ENCODE measurements around the gene DNAAF5.

Gene DNAAF5

GRCh38 chr7:816300-816750 lies 89.8 kb downstream of the DNAAF5 start:
- peaks cover 61 to 85% (median 80%) of the 10 kb centered on the region in 10 experiments for H3K4me1 ChIP-seq
- H3K27me3 ChIP-seq: peaks cover 0 to 3% (median 0%) of the 10 kb centered on the region in 11 experiments; a peak in 1 of 22 replicates
- no peak for TF ChIP-seq Cebpa-rat (IDR thresholded peaks at IDR 0.05)
- H3K36me3 ChIP-seq: peaks cover 0 to 29% (median 11%) of the 10 kb centered on the region in 11 experiments; a peak in 12 of 22 replicates
- peaks cover 35 to 54% (median 45%) of the 10 kb centered on the region in 11 experiments; a peak in 21 of 22 replicates for H4K20me1 ChIP-seq
- H3K9ac ChIP-seq: peak overlapping the region; percentile 83 to 96 (median 93)
- peak overlapping the region in 6 of 11 experiments; percentile 84 to 100 (median 98); a peak in 8 of 22 replicates for H3K4me2 ChIP-seq
- H3K4me3 ChIP-seq: peak overlapping the region; percentile 80 to 95 (median 90)
- peaks cover 0 to 12% (median 1%) of the 10 kb centered on the region in 11 experiments; a peak in 7 of 22 replicates for H3K9me3 ChIP-seq (replicated peaks in 1 of 11)
- H3K27ac ChIP-seq: peak overlapping the region; percentile 71 to 91 (median 89); a peak in 21 of 22 replicates

DNA sequence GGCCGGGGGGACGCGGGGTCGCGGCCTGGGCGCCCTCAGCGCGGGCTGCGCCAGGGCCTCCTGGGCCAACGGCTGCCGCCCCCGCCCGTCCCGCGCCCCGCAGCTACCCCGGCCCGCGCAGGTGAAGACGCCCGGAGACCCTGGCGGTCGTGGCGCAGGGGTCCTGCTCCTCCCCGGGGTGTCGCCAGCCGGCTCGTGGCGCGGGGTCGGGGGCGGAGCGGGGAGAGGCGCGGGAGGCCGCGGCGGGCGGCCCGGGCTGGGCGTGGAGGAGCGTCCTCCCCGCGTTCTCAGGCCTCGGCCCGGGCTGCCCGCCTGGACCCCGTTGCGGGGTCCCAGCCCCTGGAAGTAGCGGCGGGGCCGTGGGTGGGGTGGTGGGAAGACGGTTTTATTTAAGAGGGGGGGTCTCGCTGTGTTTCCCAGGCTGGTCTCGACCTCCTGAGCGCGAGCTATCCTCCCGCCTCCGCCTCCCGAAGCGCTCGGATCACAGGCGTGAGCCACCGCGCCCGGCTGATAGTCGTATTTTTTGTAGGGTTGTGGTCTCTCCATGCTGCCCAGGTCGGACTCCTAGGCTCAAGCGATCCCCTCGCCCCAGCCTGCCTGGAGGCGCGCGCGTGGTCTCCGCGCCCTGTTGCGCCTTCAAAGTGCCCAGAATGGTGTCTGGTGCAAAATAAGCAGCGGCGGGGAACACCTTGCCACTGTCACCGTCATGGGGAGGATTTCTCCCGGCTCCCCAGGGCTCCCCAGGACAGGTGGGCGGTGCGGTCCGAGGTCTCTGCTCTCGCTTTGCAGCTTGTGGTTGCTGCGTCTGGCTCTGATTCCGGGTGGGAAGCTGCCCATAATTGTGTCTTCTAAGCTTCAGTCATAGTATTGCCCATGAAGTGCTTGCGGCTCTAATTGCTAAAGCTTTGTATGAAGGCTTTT lies 90.5 kb downstream of the DNAAF5 start:
- H3K9me3 ChIP-seq (replicated peaks in 1 of 11): peaks cover 0 to 12% (median 0%) of the 10 kb centered on the region in 11 experiments; a peak in 7 of 22 replicates
- peak overlapping the region; percentile 82 to 97 (median 94) for H3K4me2 ChIP-seq
- peaks cover 0 to under 1% (median 0%) of the 10 kb centered on the region in 11 experiments; a peak in 1 of 22 replicates for H3K27me3 ChIP-seq
- H3K36me3 ChIP-seq: peaks cover 0 to 36% (median 14%) of the 10 kb centered on the region in 11 experiments; a peak in 13 of 22 replicates
- peak overlapping the region; percentile 83 to 96 (median 93) for H3K9ac ChIP-seq
- H3K4me3 ChIP-seq: peak overlapping the region; percentile 80 to 95 (median 90)
- H3K4me1 ChIP-seq: peaks cover 63 to 85% (median 80%) of the 10 kb centered on the region in 10 experiments
- TF ChIP-seq Cebpa-rat (IDR thresholded peaks at IDR 0.05): no peak
- H4K20me1 ChIP-seq: peaks cover 41 to 60% (median 52%) of the 10 kb centered on the region in 11 experiments
- peak overlapping the region; percentile 71 to 91 (median 89) for H3K27ac ChIP-seq

DNA sequence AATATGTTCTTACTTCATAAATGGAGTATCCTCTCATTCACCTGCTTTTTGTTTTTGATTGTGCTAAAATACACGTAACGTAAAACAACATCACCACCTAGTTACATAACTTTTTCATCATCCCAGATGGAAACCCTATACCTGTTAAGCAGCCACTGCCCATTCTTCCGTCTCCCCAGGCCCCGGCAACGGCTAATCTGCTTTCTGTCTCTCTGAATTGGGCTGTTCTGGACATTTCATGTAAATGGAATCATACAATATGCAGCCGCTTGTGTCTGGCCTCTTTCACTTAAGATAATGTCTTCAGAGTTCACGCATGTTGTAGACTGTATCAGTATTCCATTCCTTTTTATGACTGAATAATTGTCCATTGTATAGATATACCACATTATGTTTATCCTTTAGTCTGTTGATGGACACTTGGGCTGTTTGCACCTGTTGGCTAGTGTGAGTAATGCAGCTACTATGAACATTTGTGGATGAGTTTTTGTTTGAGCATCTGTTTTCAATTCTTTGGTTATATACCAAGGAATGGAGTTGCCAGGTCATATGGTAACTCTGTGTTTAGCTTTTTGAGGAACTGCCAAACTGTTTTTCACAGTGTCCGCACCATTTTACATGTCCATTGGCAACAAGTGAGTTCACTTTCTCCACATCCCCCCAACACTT lies 91.7 kb downstream of the DNAAF5 start:
- peak overlapping the region; percentile 82 to 97 (median 94) for H3K4me2 ChIP-seq
- H3K27me3 ChIP-seq: no peaks in the 10 kb centered on the region
- H3K9me3 ChIP-seq (replicated peaks in 1 of 11): peaks cover 0 to 12% (median 0%) of the 10 kb centered on the region in 11 experiments; a peak in 7 of 22 replicates
- H3K9ac ChIP-seq: peak overlapping the region in 8 of 11 experiments; percentile 83 to 95 (median 93); a peak in 12 of 22 replicates
- peak overlapping the region in 2 of 11 experiments; percentile 21 to 83; a peak in 2 of 22 replicates for H3K27ac ChIP-seq
- peak overlapping the region; percentile 80 to 95 (median 90); a peak in 18 of 20 replicates for H3K4me3 ChIP-seq
- H4K20me1 ChIP-seq: peaks cover 53 to 72% (median 63%) of the 10 kb centered on the region in 11 experiments
- H3K4me1 ChIP-seq: peaks cover 62 to 85% (median 79%) of the 10 kb centered on the region in 10 experiments
- TF ChIP-seq Cebpa-rat (IDR thresholded peaks at IDR 0.05): no peak
- H3K36me3 ChIP-seq: peaks cover 7 to 48% (median 25%) of the 10 kb centered on the region in 11 experiments

DNA sequence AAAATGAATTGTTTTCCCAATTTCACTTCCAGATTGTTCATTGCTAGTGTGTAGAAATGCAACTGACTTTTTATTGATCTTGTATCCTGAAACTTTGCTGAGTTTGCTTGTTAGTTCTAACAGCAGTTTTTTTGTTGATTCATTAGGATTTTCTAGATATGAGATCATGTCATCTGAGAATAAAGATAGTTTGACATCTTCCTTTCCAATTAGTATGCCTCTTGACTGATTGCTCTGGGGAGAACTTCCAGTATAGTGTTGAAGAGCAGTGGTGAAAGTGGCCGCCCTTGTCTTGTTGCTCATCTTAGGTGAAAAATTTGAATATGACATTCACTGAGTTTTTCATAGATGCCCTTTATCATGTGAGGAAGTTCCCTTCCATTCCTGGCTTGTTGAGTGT lies 93.8 kb downstream of the DNAAF5 start:
- H3K4me1 ChIP-seq: peaks cover 62 to 85% (median 79%) of the 10 kb centered on the region in 10 experiments
- peaks cover 9 to 65% (median 34%) of the 10 kb centered on the region in 11 experiments for H3K36me3 ChIP-seq
- TF ChIP-seq Cebpa-rat (IDR thresholded peaks at IDR 0.05): no peak
- H3K27ac ChIP-seq: no peak overlapping the region
- no peak overlapping the region for H3K9ac ChIP-seq
- no peaks in the 10 kb centered on the region for H3K27me3 ChIP-seq
- peaks cover 0 to 12% (median 0%) of the 10 kb centered on the region in 11 experiments; a peak in 7 of 22 replicates for H3K9me3 ChIP-seq (replicated peaks in 1 of 11)
- H3K4me2 ChIP-seq: peak overlapping the region in 10 of 11 experiments; percentile 7 to 95 (median 56); a peak in 19 of 22 replicates
- H4K20me1 ChIP-seq: peaks cover 75 to 87% (median 85%) of the 10 kb centered on the region in 11 experiments
- no peak overlapping the region for H3K4me3 ChIP-seq

DNA sequence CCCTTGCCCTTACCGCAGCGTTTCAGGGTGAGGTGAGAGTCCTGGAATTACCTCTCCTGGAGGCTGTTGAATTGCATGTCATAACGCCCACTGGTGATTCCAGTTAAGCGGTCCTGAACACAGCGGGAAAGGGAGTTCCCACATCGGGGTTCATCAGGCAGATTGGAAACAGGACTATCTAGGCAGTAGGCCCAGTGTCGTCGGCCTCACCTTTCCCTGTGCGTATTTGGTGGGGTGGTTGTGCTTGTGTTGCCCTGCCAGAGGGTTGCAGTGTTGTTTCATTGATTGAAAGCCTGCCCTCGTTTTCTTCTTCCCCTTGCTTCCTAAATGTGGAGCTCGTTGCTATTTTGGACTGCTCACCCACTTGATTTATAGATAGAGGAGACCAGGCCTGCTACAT lies 95.2 kb downstream of the DNAAF5 start:
- H3K9me3 ChIP-seq (replicated peaks in 1 of 11): peaks cover 0 to 12% (median 0%) of the 10 kb centered on the region in 11 experiments; a peak in 7 of 22 replicates
- H3K27ac ChIP-seq: no peak overlapping the region
- TF ChIP-seq Cebpa-rat (IDR thresholded peaks at IDR 0.05): no peak
- H3K4me3 ChIP-seq: no peak overlapping the region
- H3K9ac ChIP-seq: peak overlapping the region in 1 of 11 experiments; percentile 7; a peak in 3 of 22 replicates
- peak overlapping the region; percentile 15 to 95 (median 52); a peak in 19 of 22 replicates for H3K4me2 ChIP-seq
- H3K27me3 ChIP-seq: no peaks in the 10 kb centered on the region
- H4K20me1 ChIP-seq: peaks cover 88 to 100% (median 99%) of the 10 kb centered on the region in 11 experiments
- H3K36me3 ChIP-seq: peaks cover 14 to 78% (median 38%) of the 10 kb centered on the region in 11 experiments
- peaks cover 67 to 92% (median 85%) of the 10 kb centered on the region in 10 experiments for H3K4me1 ChIP-seq

DNA sequence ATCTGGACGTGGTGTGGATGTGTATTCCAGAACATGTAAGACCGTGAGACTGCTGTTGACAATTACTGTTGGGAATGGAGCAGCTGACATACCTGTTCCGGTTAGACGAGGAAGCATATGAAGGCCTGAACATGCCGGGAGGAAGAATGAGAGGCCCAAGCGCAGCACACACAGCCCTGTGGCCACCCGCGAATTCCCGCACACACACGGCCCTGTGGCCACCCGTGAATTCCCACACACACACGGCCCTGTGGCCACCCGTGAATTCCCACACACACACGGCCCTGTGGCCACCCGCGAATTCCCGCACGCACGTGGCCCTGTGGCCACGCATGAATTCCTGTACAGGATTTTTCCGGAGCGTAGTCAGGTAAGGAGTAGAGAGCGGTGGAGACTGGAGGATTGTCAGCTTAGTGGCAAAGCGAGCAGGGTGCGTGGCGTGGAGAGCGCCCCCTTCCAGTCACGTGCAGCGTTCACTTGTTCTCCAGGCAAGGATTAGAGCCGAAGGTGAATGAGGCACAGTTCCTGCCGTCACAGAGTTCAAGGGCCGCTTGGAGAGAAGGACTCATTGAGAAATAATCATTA lies 96.3 kb downstream of the DNAAF5 start:
- no peak for TF ChIP-seq Cebpa-rat (IDR thresholded peaks at IDR 0.05)
- Histone ChIP-seq H3K9ac (no peak overlapping the region; a peak in 1 of 22 replicates), H3K4me1 (peaks cover 67 to 98% (median 87%) of the 10 kb centered on the region in 10 experiments), H3K27ac (peak overlapping the region in 1 of 11 experiments; percentile 20; a peak in 1 of 22 replicates), H3K4me2 (peak overlapping the region in 8 of 11 experiments; percentile 22 to 95 (median 62); a peak in 9 of 22 replicates), H3K4me3 (no peak overlapping the region), H3K27me3 (no peaks in the 10 kb centered on the region), H3K9me3 (replicated peaks in 1 of 11) (peaks cover 0 to 12% (median 0%) of the 10 kb centered on the region in 11 experiments; a peak in 7 of 22 replicates), H4K20me1 (peaks cover 94 to 100% (median 100%) of the 10 kb centered on the region in 11 experiments), H3K36me3 (peaks cover 14 to 89% (median 45%) of the 10 kb centered on the region in 11 experiments)

DNA sequence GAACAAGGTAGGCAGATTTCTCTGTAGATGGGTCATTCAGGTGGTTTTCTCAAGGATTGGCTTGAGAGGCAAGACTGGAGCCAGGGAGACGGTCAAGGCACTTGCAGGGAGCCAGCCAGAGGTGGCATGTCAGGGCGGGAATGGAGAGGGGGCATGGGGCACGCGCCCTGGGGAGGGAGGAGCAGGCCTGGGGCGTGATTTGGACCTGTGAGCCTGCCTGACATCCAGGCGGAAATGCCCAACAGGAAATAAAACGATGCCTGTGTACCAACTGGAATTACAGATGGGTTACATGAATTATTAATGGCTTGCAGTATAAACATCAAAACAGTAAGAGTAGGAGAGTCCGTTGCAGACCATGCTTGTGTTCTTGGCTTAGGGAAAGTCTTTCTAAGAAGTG lies 97.2 kb downstream of the DNAAF5 start:
- H3K27ac ChIP-seq: peak overlapping the region in 1 of 11 experiments; percentile 7; a peak in 1 of 22 replicates
- H3K9ac ChIP-seq: no peak overlapping the region
- no peaks in the 10 kb centered on the region for H3K27me3 ChIP-seq
- H4K20me1 ChIP-seq: peaks cover 96 to 100% (median 100%) of the 10 kb centered on the region in 11 experiments
- H3K4me3 ChIP-seq: no peak overlapping the region
- peaks cover 0 to 6% (median 0%) of the 10 kb centered on the region in 11 experiments; a peak in 7 of 22 replicates for H3K9me3 ChIP-seq (replicated peaks in 1 of 11)
- H3K4me1 ChIP-seq: peaks cover 66 to 94% (median 82%) of the 10 kb centered on the region in 10 experiments
- peak overlapping the region; percentile 22 to 92 (median 52); a peak in 20 of 22 replicates for H3K4me2 ChIP-seq
- peaks cover 14 to 90% (median 48%) of the 10 kb centered on the region in 11 experiments for H3K36me3 ChIP-seq
- TF ChIP-seq Cebpa-rat (IDR thresholded peaks at IDR 0.05): no peak

Measured in BLaER1 treated with 17β-estradiol and CSF1 and Interleukin-3, amounts not matched to agents 10 nM and 100 nM (cell line).